Measurements from ENCODE around the gene MYL7.
A peak's percentile ranks its signal among the peaks of the same experiment; 100 is the strongest.

MYL7 gene

GRCh38 chr7:44158096-44158872, 17.2 kb upstream of the MYL7 start:
- no CpG with 5 or more reads among the region's 10 CpGs for WGBS, 2 donors (ENCODE audit: extremely low coverage in 2 of 2, insufficient read length in 2 of 2, insufficient replicate concordance in 1 of 2)
- H3K27ac ChIP-seq (replicated peaks; ENCODE audit: low read length), result no peak overlapping the region
- DNase-seq (ENCODE audit: low spot score), result no peak
- no peak overlapping the region for H2AFZ ChIP-seq (ENCODE audit: low read length)
- no peak overlapping the region for H3K9ac ChIP-seq (ENCODE audit: low read depth, low read length, poor library complexity)
- no peak overlapping the region for H3K4me2 ChIP-seq (ENCODE audit: insufficient read depth, low read length, poor library complexity, severe bottlenecking)
- peaks cover 0 to 72% (median 0%) of the 10 kb centered on the region in 3 experiments for H3K27me3 ChIP-seq (ENCODE audit: control insufficient read depth in 3 of 3, insufficient read depth in 3 of 3, low read depth in 1 of 3, low read length in 3 of 3)
- no peak overlapping the region for H3K14ac ChIP-seq (ENCODE audit: low read length)
- peak overlapping the region; percentile 53 for H3K18ac ChIP-seq (ENCODE audit: low read length)
- peaks cover 0 to 6% of the 10 kb centered on the region in 2 donors for H3K4me1 ChIP-seq (ENCODE audit: control insufficient read depth in 2 of 2, insufficient read depth in 1 of 2, low read depth in 1 of 2, low read length in 2 of 2)
- H2BK5ac ChIP-seq (ENCODE audit: low read length), result peak overlapping the region; percentile 55
- H3K9me3 ChIP-seq (replicated peaks in 1 of 2; ENCODE audit: control insufficient read depth in 2 of 2, insufficient read depth in 1 of 2, low read depth in 1 of 2, low read length in 2 of 2), result no peaks in the 10 kb centered on the region
- no peak overlapping the region for H2BK15ac ChIP-seq (ENCODE audit: low read length)
- no peak overlapping the region for H4K8ac ChIP-seq (ENCODE audit: low read depth, low read length)
- H4K91ac ChIP-seq (ENCODE audit: low read depth, low read length, poor library complexity), result no peak overlapping the region
- peak overlapping the region; percentile 40 for H2AK5ac ChIP-seq (ENCODE audit: low read depth, low read length)
- H2BK12ac ChIP-seq (ENCODE audit: low read length), result peak overlapping the region; percentile 63
- peak overlapping the region; percentile 24 for H2BK120ac ChIP-seq (ENCODE audit: low read depth, low read length)
- peak overlapping the region; percentile 6 for H3K23ac ChIP-seq (ENCODE audit: low read depth, low read length, poor library complexity)
- H3K4me3 ChIP-seq (ENCODE audit: low read length in 2 of 2), result no peak overlapping the region
- H3K36me3 ChIP-seq (replicated peaks in 1 of 2; ENCODE audit: control insufficient read depth in 2 of 2, insufficient read depth in 2 of 2, low read length in 2 of 2), result no peaks in the 10 kb centered on the region
- H3K79me1 ChIP-seq (ENCODE audit: low read depth, low read length), result no peaks in the 10 kb centered on the region
- H3K4ac ChIP-seq (ENCODE audit: low read length), result no peak overlapping the region

DNA sequence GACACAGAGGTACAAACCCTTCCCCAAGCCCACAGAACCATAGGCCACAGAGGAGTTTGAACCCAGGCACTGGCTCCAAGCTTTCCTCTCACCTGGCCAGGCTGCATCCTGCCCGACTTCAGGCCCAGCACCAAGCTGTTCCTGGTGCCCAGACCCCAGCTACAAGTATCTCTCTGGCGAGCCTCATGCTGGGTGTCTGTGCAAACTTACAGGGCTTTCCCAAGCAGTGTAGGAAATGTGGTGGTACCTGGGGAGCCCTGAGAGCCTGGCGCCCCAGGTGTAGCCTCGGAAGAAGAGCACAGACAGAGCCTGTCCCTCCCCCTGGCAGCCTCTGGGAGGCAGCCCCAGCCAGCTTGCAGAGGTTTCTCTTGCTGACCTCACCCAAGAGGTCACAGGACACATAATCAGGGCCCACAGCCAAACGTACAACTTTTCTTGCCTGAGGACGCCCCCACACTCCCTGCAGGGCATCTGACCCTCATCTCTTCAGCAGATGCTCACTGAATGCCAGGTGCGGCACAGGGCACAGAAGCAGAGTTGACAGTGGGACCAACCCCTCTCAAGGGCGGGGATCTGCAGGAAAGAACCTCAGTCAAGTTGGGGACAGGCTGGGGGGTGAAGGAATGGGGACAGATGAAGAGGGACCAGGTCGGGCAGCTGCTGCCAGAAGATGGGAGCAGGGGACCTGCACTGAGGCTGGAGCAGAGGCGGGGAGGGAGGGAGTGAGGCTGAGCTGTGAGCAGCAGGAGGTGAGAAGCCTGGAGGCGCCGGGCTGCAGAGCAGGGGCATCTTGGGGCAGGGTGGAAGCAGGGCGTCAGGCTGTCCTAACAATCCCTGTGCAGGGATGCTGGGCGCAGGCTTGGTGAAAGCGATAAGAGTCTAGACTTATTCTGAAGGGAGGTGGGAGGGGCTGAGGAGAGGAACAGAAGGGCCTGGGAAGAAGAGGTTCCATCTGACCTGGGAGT, 16.3 kb upstream of the MYL7 start:
- Histone ChIP-seq H3K27me3 (ENCODE audit: control insufficient read depth in 3 of 3, insufficient read depth in 3 of 3, low read depth in 1 of 3, low read length in 3 of 3) (peaks cover 0 to 72% (median 0%) of the 10 kb centered on the region in 3 experiments), H2AFZ (ENCODE audit: low read length) (no peak overlapping the region), H2BK5ac (ENCODE audit: low read length) (peak overlapping the region; percentile 55), H3K27ac (replicated peaks; ENCODE audit: low read length) (no peak overlapping the region), H2BK12ac (ENCODE audit: low read length) (no peak overlapping the region), H3K18ac (ENCODE audit: low read length) (no peak overlapping the region), H2AK5ac (ENCODE audit: low read depth, low read length) (no peak overlapping the region), H3K79me1 (ENCODE audit: low read depth, low read length) (no peaks in the 10 kb centered on the region), H3K4me1 (ENCODE audit: control insufficient read depth in 2 of 2, insufficient read depth in 1 of 2, low read depth in 1 of 2, low read length in 2 of 2) (peaks cover 0 to 6% of the 10 kb centered on the region in 2 donors), H3K4ac (ENCODE audit: low read length) (no peak overlapping the region), H3K9me3 (replicated peaks in 1 of 2; ENCODE audit: control insufficient read depth in 2 of 2, insufficient read depth in 1 of 2, low read depth in 1 of 2, low read length in 2 of 2) (no peaks in the 10 kb centered on the region), H3K36me3 (replicated peaks in 1 of 2; ENCODE audit: control insufficient read depth in 2 of 2, insufficient read depth in 2 of 2, low read length in 2 of 2) (no peaks in the 10 kb centered on the region), H3K4me3 (ENCODE audit: low read length in 2 of 2) (no peak overlapping the region), H2BK120ac (ENCODE audit: low read depth, low read length) (no peak overlapping the region), H3K23ac (ENCODE audit: low read depth, low read length, poor library complexity) (no peak overlapping the region), H2BK15ac (ENCODE audit: low read length) (no peak overlapping the region), H3K4me2 (ENCODE audit: insufficient read depth, low read length, poor library complexity, severe bottlenecking) (no peak overlapping the region), H4K91ac (ENCODE audit: low read depth, low read length, poor library complexity) (no peak overlapping the region), H4K8ac (ENCODE audit: low read depth, low read length) (no peak overlapping the region), H3K9ac (ENCODE audit: low read depth, low read length, poor library complexity) (no peak overlapping the region), H3K14ac (ENCODE audit: low read length) (no peak overlapping the region)
- no CpG with 5 or more reads among the region's 15 CpGs for WGBS, 2 donors (ENCODE audit: extremely low coverage in 2 of 2, insufficient read length in 2 of 2, insufficient replicate concordance in 1 of 2)
- DNase-seq (ENCODE audit: low spot score), result no peak

- no CpG with 5 or more reads among the region's 4 CpGs for WGBS, 2 donors (ENCODE audit: extremely low coverage in 2 of 2, insufficient read length in 2 of 2, insufficient replicate concordance in 1 of 2)
- Histone ChIP-seq H3K79me1 (ENCODE audit: low read depth, low read length) (no peaks in the 10 kb centered on the region), H2BK12ac (ENCODE audit: low read length) (no peak overlapping the region), H3K14ac (ENCODE audit: low read length) (no peak overlapping the region), H4K91ac (ENCODE audit: low read depth, low read length, poor library complexity) (no peak overlapping the region), H3K27ac (replicated peaks; ENCODE audit: low read length) (no peak overlapping the region), H2AK5ac (ENCODE audit: low read depth, low read length) (no peak overlapping the region), H2BK120ac (ENCODE audit: low read depth, low read length) (no peak overlapping the region), H2AFZ (ENCODE audit: low read length) (no peak overlapping the region), H3K4me1 (ENCODE audit: control insufficient read depth in 2 of 2, insufficient read depth in 1 of 2, low read depth in 1 of 2, low read length in 2 of 2) (peaks cover 0 to 6% of the 10 kb centered on the region in 2 donors), H3K9me3 (replicated peaks in 1 of 2; ENCODE audit: control insufficient read depth in 2 of 2, insufficient read depth in 1 of 2, low read depth in 1 of 2, low read length in 2 of 2) (no peaks in the 10 kb centered on the region), H2BK15ac (ENCODE audit: low read length) (no peak overlapping the region), H3K9ac (ENCODE audit: low read depth, low read length, poor library complexity) (peak overlapping the region; percentile 1), H2BK5ac (ENCODE audit: low read length) (no peak overlapping the region), H3K36me3 (replicated peaks in 1 of 2; ENCODE audit: control insufficient read depth in 2 of 2, insufficient read depth in 2 of 2, low read length in 2 of 2) (no peaks in the 10 kb centered on the region), H4K8ac (ENCODE audit: low read depth, low read length) (no peak overlapping the region), H3K4me2 (ENCODE audit: insufficient read depth, low read length, poor library complexity, severe bottlenecking) (no peak overlapping the region), H3K4me3 (ENCODE audit: low read length in 2 of 2) (no peak overlapping the region), H3K4ac (ENCODE audit: low read length) (no peak overlapping the region), H3K18ac (ENCODE audit: low read length) (no peak overlapping the region), H3K23ac (ENCODE audit: low read depth, low read length, poor library complexity) (peak overlapping the region; percentile 17), H3K27me3 (ENCODE audit: control insufficient read depth in 3 of 3, insufficient read depth in 3 of 3, low read depth in 1 of 3, low read length in 3 of 3) (peaks cover 0 to 79% (median 0%) of the 10 kb centered on the region in 3 experiments)
- DNase-seq (ENCODE audit: low spot score), result no peak
These were observed 15.4 kb upstream of the MYL7 start for GRCh38 chr7:44156453-44157010.
